IPS DF 4.7 (cell line): ENCODE results near the gene INS.

Experiments
- DNase-seq: peaks from one replicate; pipeline ENCODE4 v3.0.0-alpha.2; 2013; ENCODE audit warnings: low spot score; ENCODE audit errors: extremely low read depth

The INS gene

GRCh38 chr11:2160736-2161259 lies at the start of gene INS:
INS (minus strand) TSS chr11:2161209; CDS start chr11:2160971, 238 bp downstream.
- DNase-seq, result no peak

GRCh38 chr11:2210366-2211112 lies 49.5 kb upstream of the INS start:
- no peak for DNase-seq

- no peak for DNase-seq
Observed at GRCh38 chr11:2209900-2210321, 48.9 kb upstream of the INS start.

- DNase-seq, result no peak
Observed at GRCh38 chr11:2209370-2209801, 48.4 kb upstream of the INS start.

GRCh38 chr11:2208691-2209369 lies 47.8 kb upstream of the INS start:
- no peak for DNase-seq

GRCh38 chr11:2207773-2208621 lies 47.0 kb upstream of the INS start:
- no peak for DNase-seq

- DNase-seq, result no peak
Observed at GRCh38 chr11:2207212-2207611, 46.2 kb upstream of the INS start.

GRCh38 chr11:2205981-2206690 lies 45.1 kb upstream of the INS start:
- no peak for DNase-seq

GRCh38 chr11:2205214-2205720 lies 44.3 kb upstream of the INS start:
- no peak for DNase-seq

- no peak for DNase-seq
Observed at GRCh38 chr11:2204361-2205213, 43.6 kb upstream of the INS start.

GRCh38 chr11:2203440-2204259 lies 42.6 kb upstream of the INS start:
- no peak for DNase-seq

GRCh38 chr11:2202900-2203439 lies 42.0 kb upstream of the INS start:
- no peak for DNase-seq

- no peak for DNase-seq
Observed at GRCh38 chr11:2202071-2202899, 41.3 kb upstream of the INS start.

GRCh38 chr11:2201542-2201941 lies 40.5 kb upstream of the INS start:
- no peak for DNase-seq

GRCh38 chr11:2200957-2201519 lies 40.0 kb upstream of the INS start:
- no peak for DNase-seq

- no peak for DNase-seq
Observed at GRCh38 chr11:2200536-2200935, 39.5 kb upstream of the INS start.
